ENCODE data around the gene LYSMD3.
A peak's percentile ranks its signal among the peaks of the same experiment; 100 is the strongest.
"Not testable (repeated sequence)": the region's sequence is repeated elsewhere in the genome, so short reads cannot be mapped to it uniquely, and the experiment has no call there.

The LYSMD3 gene

DNA sequence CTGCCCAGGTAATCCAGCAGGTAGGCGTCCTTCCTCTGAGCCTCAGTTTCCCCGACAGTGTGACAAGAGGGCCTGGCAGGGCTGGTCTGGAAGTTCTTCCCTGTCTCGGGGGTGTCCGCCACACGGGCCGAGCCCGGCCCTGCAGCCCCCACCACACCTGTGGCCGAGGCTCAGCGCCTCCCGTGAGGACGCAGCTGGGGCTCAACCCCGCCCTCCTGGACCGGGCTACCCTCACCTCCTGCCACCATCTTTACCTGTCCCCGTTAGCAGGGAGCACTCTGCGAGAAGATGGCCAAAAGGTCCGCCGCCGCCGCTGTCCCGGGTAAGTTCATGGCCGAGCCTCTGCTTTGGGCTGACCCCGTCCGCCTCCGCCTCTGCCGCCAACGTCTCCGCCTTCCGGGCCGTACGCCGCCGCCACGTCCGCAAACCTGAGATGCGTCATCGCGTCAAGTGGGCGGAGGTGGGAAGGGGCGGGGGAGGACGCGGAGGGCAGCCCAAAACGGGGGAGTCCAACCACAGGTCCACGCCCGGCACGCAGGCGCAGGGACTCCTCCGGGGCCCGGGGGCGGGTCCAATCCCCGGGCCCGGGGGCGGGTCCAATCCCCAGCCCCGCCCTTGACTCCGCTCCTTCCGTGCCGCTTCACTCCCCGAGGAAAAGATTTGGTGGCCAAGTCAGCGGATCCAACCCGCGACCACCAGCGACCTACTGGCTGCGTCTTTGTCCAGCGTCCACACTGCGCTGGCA is at the start of gene LYSMD3:
Gene LYSMD3 (minus strand): TSS at position 391 of the 745 bp plus-strand sequence. CDS start 4,295 bp downstream, outside the sequence.
- FAIRE-seq: peak; percentile 82

DNA sequence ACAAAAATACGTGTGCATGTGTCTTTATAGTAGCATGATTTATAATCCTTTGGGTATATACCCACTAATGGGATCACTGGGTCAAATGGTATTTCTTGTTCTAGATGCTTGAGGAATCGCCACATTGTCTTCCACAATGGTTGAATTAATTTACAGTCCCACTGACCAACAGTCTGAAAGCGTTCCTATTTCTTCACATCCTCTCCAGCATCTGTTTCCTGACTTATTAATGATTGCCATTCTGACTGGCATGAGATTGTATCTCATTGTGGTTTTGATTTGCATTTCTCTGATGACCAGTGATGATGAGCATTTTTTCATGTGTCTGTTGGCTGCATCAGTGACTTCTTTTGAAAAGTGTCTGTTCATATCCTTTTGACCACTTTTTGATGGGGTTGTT is 47.2 kb upstream of the LYSMD3 start:
- not testable (repeated sequence) for FAIRE-seq

DNA sequence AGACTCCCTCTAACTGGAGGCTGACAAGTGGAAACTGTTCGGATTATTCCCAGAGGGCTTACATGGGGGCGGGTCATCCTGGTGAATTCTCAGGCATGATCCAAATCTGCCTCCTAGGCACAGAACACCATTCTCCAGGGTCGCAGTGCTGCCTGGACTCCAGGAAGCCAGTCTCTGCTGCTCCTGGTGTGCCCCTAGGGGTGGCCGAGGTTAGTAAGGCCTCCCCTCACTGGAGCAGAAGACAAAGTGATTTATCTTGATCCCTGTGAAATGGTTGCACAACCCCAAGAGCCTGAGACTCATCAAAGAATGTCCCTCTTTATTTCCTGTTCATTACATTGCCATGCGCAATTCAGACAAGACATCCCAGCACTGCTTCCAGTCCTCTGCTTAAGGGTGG is 46.3 kb upstream of the LYSMD3 start:
- FAIRE-seq: no peak

- FAIRE-seq: no peak
Measured at GRCh38 chr5:90571147-90571773, 41.9 kb upstream of the LYSMD3 start.

GRCh38 chr5:90570034-90570433 is 40.6 kb upstream of the LYSMD3 start:
- no peak for FAIRE-seq

- no peak for FAIRE-seq
Measured at GRCh38 chr5:90569084-90569483, 39.7 kb upstream of the LYSMD3 start.

GRCh38 chr5:90565491-90565890 is 36.1 kb upstream of the LYSMD3 start:
- FAIRE-seq: no peak

GRCh38 chr5:90563108-90563507 is 33.7 kb upstream of the LYSMD3 start:
- FAIRE-seq: no peak

DNA sequence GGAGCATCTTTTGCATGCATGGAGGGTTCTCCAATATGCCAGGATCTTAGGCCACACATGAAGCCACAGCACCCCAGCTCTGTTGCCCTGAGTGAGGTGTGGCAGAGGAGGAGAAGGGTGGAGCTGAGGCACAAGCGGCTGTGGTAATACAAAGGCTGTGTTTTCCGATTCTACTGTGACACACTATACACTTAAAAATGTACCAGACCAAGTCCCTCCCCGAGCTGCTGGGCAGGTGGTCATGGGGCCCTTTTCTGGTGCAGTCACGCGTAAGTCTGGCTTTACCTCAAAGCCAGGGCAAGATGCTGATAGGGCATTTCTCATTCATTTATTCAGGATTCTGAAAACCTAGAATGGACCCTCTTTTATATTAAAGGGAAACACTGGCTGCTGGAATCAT is 33.0 kb upstream of the LYSMD3 start:
- no peak for FAIRE-seq

DNA sequence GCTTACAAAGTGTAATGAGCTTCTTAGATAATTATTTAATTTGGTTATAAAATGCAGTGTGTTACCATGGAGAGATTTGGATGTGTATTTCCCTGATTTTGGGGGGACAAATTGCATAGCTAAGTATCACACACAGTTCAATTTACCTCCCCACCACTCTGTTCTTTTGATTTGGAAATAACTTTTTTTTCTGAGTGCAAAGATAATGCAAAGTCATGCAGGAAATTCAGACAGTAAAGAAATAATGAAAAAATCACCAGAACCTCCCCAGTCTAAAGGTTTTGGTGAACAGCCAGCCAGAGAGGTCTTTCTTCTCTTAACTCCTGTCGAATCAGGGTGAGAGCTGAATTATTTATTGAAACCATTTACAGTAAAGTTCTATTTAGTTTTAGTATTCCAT is 32.4 kb upstream of the LYSMD3 start:
- FAIRE-seq: no peak

DNA sequence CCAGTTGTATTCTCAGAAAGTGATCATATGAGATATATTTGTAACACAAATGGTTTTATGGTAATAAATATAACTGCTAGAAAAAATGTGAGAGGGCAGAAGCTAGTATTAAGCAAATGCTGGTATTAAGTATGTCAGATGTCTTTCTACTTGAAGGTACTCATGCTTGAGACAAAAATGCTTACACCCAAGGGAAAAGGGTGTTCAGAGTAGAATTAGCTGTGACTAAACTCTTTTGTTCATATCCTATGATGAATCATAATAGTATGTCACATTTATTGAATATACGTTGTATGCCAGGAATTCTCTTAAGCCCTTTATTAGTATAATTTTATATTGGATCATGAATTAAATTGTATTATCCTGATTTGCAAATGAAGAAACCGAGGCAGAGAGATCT is 31.4 kb upstream of the LYSMD3 start:
- no peak for FAIRE-seq

GRCh38 chr5:90558344-90559192 is 29.2 kb upstream of the LYSMD3 start, which contains the start of gene ADGRV1:
Gene ADGRV1 (plus strand): TSS chr5:90558797. CDS start chr5:90558896, 99 bp downstream.
- FAIRE-seq: no peak

DNA sequence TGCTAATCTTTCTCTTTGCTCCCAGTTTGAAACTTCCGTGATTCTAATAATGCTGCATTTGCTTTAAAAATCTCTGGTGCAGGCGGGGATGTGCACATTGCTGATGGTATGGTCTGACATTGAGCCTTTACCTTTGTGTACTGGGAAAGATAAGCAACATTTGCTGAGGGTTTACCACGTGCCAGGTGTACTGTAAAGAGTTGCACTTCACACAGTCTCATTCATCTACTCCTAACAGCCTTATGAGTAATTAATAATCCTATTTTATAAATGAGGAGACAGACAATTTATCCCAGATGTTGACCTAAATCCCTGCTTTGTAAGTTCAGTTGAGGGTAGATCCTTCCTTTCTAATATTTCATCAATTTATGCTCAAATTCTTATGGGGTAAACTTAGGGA is 28.5 kb upstream of the LYSMD3 start:
- FAIRE-seq: no peak

- no peak for FAIRE-seq
Measured at GRCh38 chr5:90557391-90557790, 28.0 kb upstream of the LYSMD3 start.

DNA sequence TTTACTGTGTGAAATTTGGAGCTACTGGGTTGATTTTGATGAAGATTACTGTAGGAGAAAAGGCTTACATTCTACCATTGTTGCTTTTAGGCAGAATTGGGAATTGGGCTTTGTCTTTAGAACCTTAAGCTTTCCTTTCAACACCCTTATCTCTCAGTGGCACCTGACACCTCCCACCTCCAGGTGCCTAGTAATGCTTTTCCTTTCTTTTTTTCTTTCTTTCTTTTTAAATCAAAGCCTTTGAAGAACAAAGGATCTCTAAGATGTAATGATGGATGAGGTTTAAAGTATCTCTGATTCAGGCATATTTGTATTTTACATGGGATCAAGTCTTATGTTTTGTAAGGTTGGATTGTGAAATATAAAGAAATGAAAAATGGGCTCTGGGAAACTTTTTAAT is 26.3 kb upstream of the LYSMD3 start:
- no peak for FAIRE-seq

GRCh38 chr5:90554358-90555006 is 25.1 kb upstream of the LYSMD3 start:
- FAIRE-seq: no peak

- no peak for FAIRE-seq
Measured at GRCh38 chr5:90553711-90554110, 24.3 kb upstream of the LYSMD3 start.

GRCh38 chr5:90551376-90551775 is 22.0 kb upstream of the LYSMD3 start:
- no peak for FAIRE-seq

DNA sequence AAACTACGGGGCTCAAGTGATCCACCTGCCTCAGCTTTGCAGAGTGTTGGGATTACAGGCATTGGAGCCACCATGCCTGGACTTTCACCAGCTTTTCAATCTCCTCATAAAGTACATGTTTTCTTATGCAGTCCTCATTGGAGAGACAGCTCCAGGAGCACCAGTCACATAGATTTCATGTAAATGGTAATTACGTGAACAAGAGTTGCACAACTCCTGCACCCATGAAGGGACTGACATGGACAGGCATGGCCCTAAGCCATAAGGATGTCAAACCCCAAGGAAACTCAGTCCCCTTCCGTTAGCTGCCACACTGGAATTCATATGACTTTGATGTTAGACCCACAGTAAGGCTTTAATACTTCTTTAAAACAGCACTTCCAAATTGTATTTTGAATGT is 21.6 kb upstream of the LYSMD3 start:
- FAIRE-seq: no peak

- no peak for FAIRE-seq
Measured at GRCh38 chr5:90549729-90550275, 20.4 kb upstream of the LYSMD3 start.

- FAIRE-seq: peak; percentile 32
Measured at GRCh38 chr5:90549223-90549622, 19.8 kb upstream of the LYSMD3 start.

- no peak for FAIRE-seq
Measured at GRCh38 chr5:90548069-90548593, 18.7 kb upstream of the LYSMD3 start.

All from A204.1 (cell line).